Mucosa of rectum (tissue), 2 donors: ENCODE results near the gene GOLGA6C.
"Not testable (repeated sequence)": the region's sequence is repeated elsewhere in the genome, so short reads cannot be mapped to it uniquely, and the experiment has no call there.

Source experiments
- H3K27ac ChIP-seq, 2 donors: one replicate each; pipeline ENCODE4 v1.7.0; 2013; ENCODE audit warnings: inconsistent platforms in 2 of 2, low read depth in 2 of 2, low read length in 2 of 2
- H3K27me3 ChIP-seq, 2 donors: one replicate each; pipeline ENCODE4 v1.7.0; 2013; ENCODE audit warnings: low read length in 2 of 2; ENCODE audit not compliant: control insufficient read depth in 2 of 2, insufficient read depth in 2 of 2
- H3K36me3 ChIP-seq, 2 donors: one replicate each; pipeline ENCODE4 v1.7.0; 2013; ENCODE audit warnings: low read length in 2 of 2; ENCODE audit not compliant: control insufficient read depth in 2 of 2, insufficient read depth in 2 of 2
- H3K4me1 ChIP-seq, 2 donors: one replicate each; pipeline ENCODE4 v1.7.0; 2013; ENCODE audit warnings: low read length in 2 of 2, mild to moderate bottlenecking in 1 of 2; ENCODE audit not compliant: control insufficient read depth in 2 of 2, insufficient read depth in 2 of 2
- H3K4me3 ChIP-seq, 2 donors: one replicate each; pipeline ENCODE4 v1.7.0; 2013; ENCODE audit warnings: low read length in 2 of 2
- H3K9ac ChIP-seq, 2 donors: one replicate each; pipeline ENCODE4 v1.7.0; 2013; ENCODE audit warnings: low read length in 2 of 2, low read depth in 1 of 2, mild to moderate bottlenecking in 1 of 2
- H3K9me3 ChIP-seq, 2 donors: one replicate each; pipeline ENCODE4 v1.7.0; 2013; ENCODE audit warnings: low read length in 2 of 2; ENCODE audit not compliant: control insufficient read depth in 2 of 2
- donor health status: healthy.
- donor health status: Normal muscosa, but diverticular disease.

GOLGA6C gene

DNA sequence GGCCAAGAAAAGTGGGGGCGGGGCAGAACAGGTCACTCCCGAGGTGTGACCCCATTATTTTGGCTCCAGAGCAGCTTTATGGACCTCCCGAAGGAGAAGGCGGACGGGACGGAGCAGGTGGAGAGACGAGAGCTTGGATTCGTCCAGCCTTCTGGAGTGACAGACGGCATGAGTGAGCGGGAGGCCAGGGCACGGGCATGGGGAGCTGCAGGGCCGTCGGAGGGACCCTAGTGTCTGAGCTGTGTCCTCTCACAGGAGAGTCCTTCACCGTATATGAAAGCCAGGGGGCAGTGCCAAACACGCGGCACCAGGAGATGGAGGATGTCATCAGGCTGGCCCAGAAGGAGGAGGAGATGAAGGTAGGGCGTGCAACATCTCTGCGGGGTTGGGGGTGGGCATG lies 35.5 kb downstream of the GOLGA6C start:
- H3K9ac ChIP-seq, H3K27ac ChIP-seq, H3K36me3 ChIP-seq, H3K4me1 ChIP-seq, H3K27me3 ChIP-seq, H3K4me3 ChIP-seq, H3K9me3 ChIP-seq: not testable (repeated sequence)

DNA sequence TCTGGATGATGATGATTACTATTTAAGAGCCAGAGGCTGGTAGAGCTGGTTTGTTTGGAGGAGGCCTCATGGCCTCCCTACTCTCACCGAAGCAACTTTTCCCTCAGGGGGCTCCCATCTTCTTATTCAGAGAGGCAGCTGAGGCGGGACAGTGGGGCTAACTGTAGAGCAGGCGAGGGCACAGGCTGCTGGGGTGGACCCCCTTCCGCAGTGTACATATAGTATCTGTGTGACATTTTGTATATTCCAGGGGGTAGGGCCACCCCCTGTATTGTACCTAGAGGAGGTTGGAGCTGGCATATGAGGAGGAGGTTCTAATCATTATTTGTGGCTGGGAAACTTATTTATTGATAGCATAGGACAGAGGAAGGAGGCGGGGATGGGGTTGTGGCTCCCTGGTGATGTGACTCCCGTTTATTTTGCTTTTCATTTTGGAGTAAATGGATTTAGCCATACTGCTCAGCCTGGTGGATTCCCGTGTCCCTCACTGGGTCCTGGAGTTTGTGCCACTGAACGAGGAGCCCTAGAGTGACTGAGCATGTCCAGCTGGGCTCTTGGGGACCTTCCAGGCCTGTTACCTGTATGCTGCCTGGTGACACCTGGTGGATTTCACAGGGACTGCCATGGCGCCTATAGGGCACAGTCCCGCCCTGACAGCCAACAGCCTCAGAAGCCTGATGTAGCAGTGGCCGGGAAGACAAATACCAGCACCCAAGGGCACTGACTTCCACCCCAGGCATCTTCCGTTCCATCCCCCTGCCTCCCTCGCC lies 40.6 kb downstream of the GOLGA6C start:
- not testable (repeated sequence) for H3K9ac ChIP-seq, H3K9me3 ChIP-seq, H3K4me1 ChIP-seq, H3K36me3 ChIP-seq, H3K4me3 ChIP-seq, H3K27ac ChIP-seq, H3K27me3 ChIP-seq

DNA sequence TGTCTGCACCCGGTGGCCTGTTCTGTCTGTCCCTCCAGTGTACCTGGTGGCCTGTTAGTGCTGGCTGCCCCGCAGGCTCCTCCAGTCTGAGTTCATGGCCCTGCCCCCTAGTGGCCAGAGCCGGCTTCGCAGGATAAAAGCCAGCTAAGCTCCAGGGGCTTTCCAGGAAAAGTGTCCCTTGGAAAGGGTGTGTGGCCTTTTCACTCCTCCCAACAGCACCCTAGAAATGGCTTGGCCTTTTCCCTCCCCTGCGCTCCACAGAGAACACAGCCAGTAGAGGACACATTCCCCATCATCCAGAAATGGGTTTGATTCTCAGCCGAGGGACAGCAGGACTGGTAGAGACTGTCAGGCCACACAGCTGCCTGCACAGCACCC lies 41.2 kb downstream of the GOLGA6C start:
- H3K4me3 ChIP-seq, H3K9ac ChIP-seq, H3K36me3 ChIP-seq, H3K27me3 ChIP-seq, H3K9me3 ChIP-seq, H3K4me1 ChIP-seq, H3K27ac ChIP-seq: not testable (repeated sequence)

DNA sequence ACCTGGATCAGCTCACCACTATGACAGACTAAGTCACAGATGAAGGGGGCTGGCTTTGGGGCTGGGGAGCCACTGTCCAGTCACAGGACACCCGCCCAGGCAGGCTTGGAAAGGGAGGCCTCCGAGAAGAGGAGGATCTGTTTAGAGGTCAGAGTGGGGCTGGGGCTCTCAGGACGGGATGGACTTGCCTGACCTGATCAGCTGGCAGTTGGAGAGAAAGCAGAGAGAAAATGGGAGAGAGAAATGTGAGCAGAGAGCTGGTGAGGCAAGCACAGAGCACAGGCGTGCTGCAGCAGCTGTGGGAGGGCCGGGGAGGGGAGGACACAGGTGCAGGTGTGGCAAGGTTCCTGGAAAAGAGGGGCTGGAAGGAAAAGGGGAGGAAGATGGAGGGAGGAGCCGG lies 41.9 kb downstream of the GOLGA6C start:
- H3K4me3 ChIP-seq, H3K27ac ChIP-seq, H3K27me3 ChIP-seq, H3K9me3 ChIP-seq, H3K4me1 ChIP-seq, H3K9ac ChIP-seq, H3K36me3 ChIP-seq: not testable (repeated sequence)

DNA sequence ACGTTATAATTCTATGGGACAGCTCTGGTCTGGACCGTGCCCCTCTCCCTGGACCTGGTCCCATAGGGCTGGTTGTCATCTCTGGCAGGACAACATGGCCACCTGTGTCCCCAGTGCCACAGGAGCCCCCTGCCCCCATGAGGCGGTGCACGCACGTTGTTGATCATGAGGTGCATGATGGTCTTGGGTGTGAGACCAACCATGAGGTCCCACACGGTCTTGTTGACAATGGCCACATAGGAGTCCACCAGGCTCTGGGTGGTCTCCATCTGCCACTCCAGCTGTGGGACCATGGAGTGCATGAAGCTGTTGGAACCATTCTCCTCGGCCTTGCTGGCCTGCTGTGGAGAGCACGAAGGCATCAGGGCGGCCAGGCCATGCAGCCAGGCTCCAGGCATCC lies 44.2 kb downstream of the GOLGA6C start:
- H3K9ac ChIP-seq: no peak overlapping the region
- H3K27me3 ChIP-seq: no peaks in the 10 kb centered on the region
- H3K4me1 ChIP-seq: no peaks in the 10 kb centered on the region
- no peaks in the 10 kb centered on the region for H3K36me3 ChIP-seq
- no peak overlapping the region for H3K4me3 ChIP-seq
- H3K9me3 ChIP-seq: no peaks in the 10 kb centered on the region
- no peak overlapping the region for H3K27ac ChIP-seq

DNA sequence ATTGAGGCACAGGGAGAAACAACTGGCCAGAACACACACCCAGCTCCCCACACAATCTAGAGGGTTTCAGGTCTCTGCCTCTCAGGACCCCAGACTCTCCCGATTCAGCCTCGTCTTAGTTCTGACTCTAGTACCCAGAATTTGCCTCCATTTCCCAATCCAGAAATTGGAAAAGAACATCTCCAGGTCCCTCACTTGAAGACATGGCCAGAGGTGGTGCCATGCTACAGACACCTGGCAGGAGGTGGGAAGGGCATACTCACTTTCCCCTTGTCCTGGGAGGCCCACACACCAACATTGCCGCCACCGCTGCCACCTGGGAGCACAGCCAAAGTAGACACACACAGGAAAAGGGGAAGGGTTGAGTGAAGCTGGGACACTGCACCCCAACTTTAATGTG lies 44.6 kb downstream of the GOLGA6C start:
- H3K9ac ChIP-seq, H3K27ac ChIP-seq, H3K27me3 ChIP-seq, H3K36me3 ChIP-seq, H3K9me3 ChIP-seq, H3K4me1 ChIP-seq, H3K4me3 ChIP-seq: not testable (repeated sequence)

DNA sequence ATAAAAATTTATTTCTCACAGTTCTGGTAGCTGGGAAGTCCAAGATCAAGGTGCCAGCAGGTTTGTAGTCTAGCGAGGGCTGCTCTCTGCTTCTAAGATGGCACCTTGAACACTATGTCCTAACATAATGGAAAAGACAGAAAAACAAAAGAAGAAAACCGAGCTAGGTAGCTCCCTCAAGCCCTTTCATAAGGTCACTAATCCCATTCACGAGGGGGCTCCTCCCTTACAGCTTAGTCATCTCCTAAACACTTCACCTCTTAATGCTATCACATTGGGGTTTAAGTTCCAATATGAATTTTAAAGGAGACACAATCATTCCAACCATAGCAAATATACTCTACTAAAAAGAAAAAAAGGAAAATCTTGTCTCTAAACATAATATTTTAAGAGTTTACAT lies 48.1 kb downstream of the GOLGA6C start:
- no peaks in the 10 kb centered on the region for H3K27me3 ChIP-seq
- H3K4me3 ChIP-seq: no peak overlapping the region
- H3K9me3 ChIP-seq: no peaks in the 10 kb centered on the region
- H3K4me1 ChIP-seq: no peaks in the 10 kb centered on the region
- no peak overlapping the region for H3K27ac ChIP-seq
- no peaks in the 10 kb centered on the region for H3K36me3 ChIP-seq
- no peak overlapping the region for H3K9ac ChIP-seq

DNA sequence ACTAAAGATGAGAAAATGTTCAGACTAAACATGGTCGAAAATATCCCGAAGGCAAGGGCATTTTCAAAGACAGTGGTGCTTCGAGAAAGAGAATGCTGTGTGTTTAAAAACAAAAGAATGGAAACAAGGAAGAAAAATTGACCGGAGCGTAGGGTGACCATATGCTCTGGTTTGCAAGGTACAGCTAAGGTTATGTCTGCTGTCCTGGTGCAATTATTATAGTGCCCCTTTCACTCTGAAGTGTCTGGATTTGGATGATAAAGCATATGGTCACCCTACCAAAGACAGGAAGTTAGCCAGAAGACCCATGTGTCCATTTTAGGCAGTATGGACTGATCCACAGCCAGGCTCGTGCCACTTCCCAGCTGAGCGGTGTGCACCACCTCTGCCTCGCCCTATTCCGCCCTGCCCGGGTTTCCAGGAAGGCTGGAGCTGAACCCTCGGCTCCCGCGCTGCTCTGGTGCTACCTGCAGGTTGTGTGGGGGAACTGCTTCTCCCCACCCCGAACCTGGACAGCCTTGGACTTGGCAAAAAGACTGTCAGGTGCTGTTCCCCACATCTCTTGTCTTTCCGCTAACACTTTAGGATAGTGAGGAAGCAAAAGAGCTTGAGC lies 49.8 kb downstream of the GOLGA6C start:
- H3K9ac ChIP-seq: no peak overlapping the region
- H3K4me3 ChIP-seq: peak overlapping the region in 1 of 2 donors; percentile 34
- H3K4me1 ChIP-seq: no peaks in the 10 kb centered on the region
- no peaks in the 10 kb centered on the region for H3K9me3 ChIP-seq
- H3K27ac ChIP-seq: no peak overlapping the region
- no peaks in the 10 kb centered on the region for H3K27me3 ChIP-seq
- H3K36me3 ChIP-seq: no peaks in the 10 kb centered on the region

DNA sequence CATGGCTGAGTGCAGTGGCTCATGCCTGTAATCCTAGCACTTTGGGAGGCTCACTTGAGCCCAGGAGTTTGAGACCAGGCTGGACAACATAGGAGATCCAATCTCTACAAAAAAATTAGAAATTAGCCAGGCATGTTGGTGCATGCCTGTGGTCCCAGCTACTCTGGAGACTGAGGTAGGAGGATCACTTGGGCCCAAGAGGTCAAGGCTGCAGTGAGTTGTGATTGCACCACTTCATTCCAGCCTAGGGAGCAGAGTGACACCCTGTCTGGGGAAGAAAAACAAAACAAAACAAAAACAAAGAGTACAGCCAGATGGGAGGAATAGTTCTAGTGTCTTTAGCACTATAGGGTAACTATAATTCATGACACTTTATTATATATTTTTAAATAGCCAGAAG lies 51.6 kb downstream of the GOLGA6C start:
- Histone ChIP-seq H3K4me1 (no peaks in the 10 kb centered on the region), H3K4me3 (no peak overlapping the region), H3K9ac (no peak overlapping the region), H3K27me3 (no peaks in the 10 kb centered on the region), H3K36me3 (no peaks in the 10 kb centered on the region), H3K9me3 (no peaks in the 10 kb centered on the region), H3K27ac (no peak overlapping the region)

DNA sequence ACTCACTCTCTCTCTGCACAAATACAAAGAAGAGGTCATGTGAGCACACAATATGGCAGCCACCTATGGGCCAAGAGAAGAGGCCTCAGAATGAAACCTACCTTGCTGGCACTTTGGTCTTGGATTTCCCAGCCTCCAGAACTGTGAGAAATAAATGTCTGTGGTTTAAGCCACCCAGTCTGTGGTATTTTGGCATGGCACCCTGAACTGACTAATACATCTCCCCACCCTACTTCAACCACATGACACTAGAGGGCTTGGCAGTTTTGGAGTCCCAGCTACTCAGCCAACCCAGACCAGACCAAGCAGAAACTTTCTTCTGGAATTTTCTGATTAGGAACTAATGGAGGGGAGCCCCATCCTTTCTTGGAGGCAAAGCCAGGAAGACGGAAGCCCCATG lies 54.4 kb downstream of the GOLGA6C start:
- H3K9ac ChIP-seq, H3K4me1 ChIP-seq, H3K4me3 ChIP-seq, H3K27ac ChIP-seq, H3K9me3 ChIP-seq, H3K36me3 ChIP-seq, H3K27me3 ChIP-seq: not testable (repeated sequence)
